HK-2 (cell line): ENCODE data around the gene KDM4B.
"Not testable (repeated sequence)": the region's sequence is repeated elsewhere in the genome, so short reads cannot be mapped to it uniquely, and the experiment has no call there.

Source experiments
- DNase-seq: peaks from one replicate; pipeline ENCODE4 v3.0.0-alpha.2; 2018; ENCODE audit not compliant: unreplicated experiment

The KDM4B gene

GRCh38 chr19:5149508-5149907 lies 180.6 kb downstream of the KDM4B start:
- no peak for DNase-seq

GRCh38 chr19:5149932-5150901 lies 181.3 kb downstream of the KDM4B start:
- no peak for DNase-seq

DNA sequence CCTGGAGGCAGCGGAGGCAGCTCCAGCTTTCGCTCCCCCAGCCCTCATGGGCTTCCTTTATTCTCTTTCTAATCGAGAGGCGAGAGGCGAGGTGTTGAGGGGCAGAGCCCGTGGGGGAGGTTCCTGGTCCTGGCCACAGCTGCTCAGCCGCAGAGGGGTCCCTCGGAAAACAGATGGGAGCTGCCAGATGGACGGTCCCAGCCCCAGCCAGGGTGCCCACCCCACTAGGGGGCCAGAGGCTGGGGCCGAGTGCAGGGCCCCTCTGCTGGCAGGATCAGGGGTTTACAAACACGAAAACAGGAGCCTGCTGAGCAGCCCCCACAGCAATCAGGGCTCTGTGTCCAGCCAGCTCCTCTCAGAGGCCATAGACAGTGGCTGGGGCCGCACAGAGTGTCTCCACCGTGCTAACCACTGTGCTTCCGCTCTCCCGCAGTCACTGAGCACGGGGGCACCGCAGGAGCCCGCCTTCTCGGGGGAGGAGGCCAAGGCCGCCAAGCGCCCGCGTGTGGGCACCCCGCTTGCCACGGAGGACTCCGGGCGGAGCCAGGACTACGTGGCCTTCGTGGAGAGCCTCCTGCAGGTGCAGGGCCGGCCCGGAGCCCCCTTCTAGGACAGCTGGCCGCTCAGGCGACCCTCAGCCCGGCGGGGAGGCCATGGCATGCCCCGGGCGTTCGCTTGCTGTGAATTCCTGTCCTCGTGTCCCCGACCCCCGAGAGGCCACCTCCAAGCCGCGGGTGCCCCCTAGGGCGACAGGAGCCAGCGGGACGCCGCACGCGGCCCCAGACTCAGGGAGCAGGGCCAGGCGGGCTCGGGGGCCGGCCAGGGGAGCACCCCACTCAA lies 182.2 kb downstream of the KDM4B start:
- DNase-seq = no peak

GRCh38 chr19:5152013-5152763 lies 183.3 kb downstream of the KDM4B start:
- DNase-seq = no peak

- DNase-seq = no peak
These were observed 184.0 kb downstream of the KDM4B start for GRCh38 chr19:5152767-5153532.

DNA sequence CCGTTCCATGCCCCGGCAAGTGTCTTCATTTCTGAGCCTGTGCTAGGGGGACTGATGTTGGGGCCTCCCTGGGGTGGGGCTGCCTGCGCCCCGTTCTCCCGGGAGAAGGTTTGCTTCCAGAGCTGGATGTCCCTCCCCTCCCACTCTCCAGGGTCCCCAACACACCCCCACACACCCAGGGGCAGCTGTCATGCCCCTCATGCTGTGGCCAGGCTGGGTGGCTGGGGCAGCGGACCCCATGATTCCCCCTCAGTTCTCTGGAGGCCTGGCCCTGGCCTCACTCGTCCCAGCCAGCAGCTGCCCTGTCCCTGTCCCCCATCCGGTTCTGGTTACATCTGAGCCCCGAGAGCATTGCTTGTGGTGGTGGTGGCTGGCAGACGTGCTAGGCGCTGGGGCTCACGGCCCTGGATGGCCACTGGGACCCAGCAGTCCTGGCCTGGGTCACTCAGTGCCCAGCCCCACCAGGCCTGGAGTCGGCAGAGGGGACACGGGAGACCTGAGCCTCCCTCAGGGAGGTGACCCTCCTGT lies 184.8 kb downstream of the KDM4B start:
- no peak for DNase-seq

DNA sequence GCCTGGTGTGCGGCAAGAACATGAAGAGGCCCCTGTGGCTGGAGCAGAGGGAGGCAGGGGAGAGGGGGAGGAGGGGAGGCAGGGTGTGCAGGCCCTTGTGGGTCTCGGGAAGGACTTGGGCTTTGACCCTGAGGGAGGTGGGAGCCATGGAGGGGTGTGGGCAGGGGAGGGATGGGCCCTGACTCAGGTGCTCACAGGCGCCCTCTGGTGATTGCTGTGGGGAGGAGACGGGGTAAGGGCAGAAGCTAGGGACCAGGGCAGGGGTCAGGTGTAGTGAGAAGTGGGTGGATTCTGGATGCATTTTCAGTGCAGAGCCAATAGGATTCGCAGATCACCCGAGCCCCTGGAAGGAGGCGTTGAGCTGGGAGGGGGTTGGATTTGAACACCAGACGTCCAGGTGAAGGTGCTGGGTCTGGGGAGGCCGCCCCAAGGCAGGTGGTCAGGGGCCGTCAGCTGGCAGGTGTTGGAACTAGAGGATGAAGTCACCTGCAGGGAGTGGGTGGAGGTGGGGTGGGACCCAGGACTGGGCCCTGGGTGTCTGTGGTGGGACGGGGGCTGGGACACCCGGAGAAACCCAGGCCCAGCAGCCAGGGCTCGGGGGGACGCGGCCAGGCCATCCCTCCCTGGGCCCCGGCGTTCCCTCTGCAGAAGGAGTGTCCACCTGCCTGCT lies 185.4 kb downstream of the KDM4B start:
- peak; percentile 43 for DNase-seq

DNA sequence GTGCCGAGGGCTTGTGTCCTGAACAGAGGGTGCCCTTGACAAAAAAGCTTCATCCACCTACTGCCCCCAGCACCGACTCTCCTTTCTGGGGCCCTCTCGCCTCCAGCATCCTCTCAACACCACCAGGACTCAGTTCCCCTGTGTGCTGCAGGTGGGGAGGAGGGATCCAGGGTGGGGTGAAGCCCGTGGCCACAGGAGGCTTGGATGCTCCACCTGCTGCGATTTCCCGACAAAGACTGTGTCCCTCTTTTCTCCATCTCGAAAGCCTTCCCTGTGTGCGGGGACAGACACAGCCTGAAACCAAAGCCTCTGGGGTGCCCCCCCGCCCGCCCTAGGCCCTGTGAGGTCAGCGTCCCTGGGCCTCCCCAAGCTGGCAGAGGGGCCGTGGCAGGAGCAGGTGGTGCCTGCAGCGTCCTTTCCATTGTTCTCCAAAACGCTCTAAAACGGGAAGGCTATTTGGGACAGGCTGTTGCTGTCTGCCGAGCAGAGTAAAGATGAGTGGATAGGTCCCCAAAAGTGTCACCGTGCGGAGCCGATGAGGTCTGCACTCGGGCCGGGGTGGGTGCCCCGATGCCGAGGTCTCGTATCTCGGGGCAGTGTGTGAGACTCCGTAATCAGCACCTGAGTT lies 186.0 kb downstream of the KDM4B start:
- no peak for DNase-seq

DNA sequence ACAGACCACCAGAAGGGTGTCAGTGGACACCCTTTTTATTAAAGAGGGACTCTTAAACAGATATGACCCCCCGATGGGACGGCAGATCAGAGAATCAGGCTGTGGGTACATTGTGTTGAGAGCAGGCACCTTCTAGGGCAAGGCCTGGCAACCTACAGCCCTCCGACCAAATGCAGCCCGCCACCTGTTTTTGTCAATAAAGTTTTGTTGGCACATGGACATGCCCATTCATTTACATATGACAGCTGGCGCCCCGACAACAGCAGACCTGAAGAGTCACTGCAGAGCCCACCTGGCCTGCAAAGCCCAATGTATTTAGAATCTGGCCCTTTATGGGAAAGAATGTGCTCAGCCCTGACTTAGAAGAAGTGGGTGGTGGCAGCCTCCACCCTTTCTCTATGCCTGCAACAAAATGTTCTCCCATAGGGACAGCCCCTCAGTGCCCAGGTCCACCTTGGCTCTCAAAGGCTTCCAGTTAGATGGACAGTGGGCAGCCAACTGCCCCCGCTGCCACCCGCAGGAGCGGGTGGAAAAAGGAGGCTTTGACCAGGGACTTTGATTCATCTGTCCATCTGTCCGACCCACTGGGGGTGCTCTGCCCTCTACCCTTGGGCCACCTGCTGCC lies 186.8 kb downstream of the KDM4B start:
- DNase-seq = no peak

DNA sequence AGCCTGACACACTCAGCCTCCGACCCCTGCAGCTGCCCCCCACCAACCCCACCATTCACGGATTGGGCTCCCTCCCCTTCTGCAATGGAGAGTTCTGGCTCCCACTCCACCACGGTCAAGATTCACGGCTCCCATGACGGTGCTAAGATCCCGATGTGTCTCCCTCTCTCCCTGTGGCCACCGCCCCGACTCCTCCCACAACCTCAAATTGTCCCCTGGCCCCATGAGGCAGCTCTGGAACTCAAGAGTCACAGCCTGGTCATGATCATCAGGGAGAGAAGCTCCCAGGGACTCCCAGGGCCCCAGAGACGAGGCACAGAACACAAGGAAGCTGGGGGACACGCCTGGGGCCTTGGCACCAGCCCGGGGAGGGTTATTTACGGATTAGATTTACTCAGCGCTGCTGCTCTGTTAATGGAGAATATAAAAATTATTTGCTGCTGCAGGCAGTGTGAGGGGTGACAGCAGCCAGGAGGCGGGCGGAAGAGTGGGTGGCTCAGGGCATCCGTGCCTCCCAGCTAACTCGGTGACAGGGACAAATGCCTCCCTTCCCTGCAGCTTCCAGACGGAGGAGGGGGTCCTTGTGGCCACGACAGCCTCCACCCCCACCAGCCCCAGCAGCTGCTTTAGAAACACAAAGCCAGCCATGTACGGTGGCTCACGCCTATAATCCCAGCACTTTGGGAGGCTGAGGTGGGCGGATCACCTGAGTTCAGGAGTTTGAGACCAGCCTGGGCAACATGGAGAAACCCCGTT lies 187.5 kb downstream of the KDM4B start:
- DNase-seq = no peak

DNA sequence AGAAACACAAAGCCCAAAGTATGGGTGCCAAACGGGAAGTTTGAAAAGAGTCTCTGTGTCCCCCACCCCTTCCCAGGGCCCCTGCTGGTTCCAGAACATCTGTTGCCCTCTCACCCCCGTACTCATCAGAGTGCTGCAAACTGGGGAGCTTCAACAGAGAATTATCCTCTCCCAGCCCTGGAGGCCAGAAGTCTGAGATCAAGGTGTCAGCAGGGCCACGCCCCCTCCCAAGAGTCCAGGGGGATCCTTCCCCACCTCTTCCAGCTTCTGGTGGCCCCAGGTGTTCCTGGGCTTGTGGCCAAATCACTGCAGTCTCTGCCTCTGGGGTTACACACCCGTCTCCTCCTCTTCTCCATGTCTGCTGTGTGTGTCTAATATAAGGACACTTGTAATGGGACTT lies 188.3 kb downstream of the KDM4B start:
- DNase-seq = no peak

- not testable (repeated sequence) for DNase-seq
These were observed 189.7 kb downstream of the KDM4B start for GRCh38 chr19:5158549-5159134.

DNA sequence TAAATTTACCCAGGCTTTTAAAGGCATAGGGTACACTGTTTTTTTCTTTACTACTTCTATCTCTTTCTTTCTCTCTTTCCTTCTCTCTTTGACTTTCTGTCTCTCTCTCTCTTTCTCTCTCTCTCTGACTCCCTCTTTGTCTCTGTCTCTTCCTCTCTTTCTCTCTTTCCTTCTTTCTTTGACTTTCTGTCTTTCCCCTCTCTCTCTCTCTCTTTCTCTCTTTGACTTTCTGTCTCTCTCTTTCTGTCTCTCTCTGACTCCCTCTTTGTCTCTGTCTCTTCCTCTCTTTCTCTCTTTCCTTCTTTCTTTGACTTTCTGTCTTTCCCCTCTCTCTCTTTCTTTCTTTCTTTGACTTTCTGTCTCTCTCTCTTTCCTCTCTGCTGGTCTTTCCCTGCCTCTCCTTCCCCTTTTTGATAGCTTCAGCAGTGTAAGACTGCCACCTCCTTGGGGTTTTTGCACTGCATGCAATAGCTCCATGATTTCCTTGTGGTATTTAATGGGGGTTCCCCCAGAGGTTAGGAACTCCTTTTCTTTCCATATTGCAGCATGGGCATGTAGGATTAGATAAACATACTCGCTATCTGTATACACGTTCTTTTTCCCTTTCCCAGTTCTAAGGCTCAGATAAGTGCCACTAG lies 191.4 kb downstream of the KDM4B start:
- DNase-seq = not testable (repeated sequence)

- DNase-seq = not testable (repeated sequence)
These were observed 196.2 kb downstream of the KDM4B start for GRCh38 chr19:5164845-5165696.

GRCh38 chr19:5165697-5166019 lies 196.7 kb downstream of the KDM4B start:
- no peak for DNase-seq

GRCh38 chr19:5166262-5166661 lies 197.3 kb downstream of the KDM4B start:
- DNase-seq = no peak

GRCh38 chr19:5170329-5170745 lies 201.4 kb downstream of the KDM4B start:
- peak; percentile 33 for DNase-seq
